Breast epithelium (tissue), 3 donors: ENCODE data around the gene NRBF2.

Experiments
- POLR2AphosphoS5 ChIP-seq, 3 donors: sonication (generic); formaldehyde crosslinking; IDR thresholded peaks; one replicate each; pipeline ENCODE4 v1.6.1; 2017; ENCODE audit warnings: antibody characterized with exemption in 3 of 3
- TF ChIP-seq, protein P1 (sequence below), 3 donors: fragments of 450-650 bp; IDR thresholded peaks; one replicate each; pipeline ENCODE4 v1.5.1; 2016 to 2017; ENCODE audit warnings: antibody characterized with exemption in 3 of 3, mild to moderate bottlenecking in 3 of 3, moderate library complexity in 3 of 3

- TF ChIP-seq, protein P1, sequence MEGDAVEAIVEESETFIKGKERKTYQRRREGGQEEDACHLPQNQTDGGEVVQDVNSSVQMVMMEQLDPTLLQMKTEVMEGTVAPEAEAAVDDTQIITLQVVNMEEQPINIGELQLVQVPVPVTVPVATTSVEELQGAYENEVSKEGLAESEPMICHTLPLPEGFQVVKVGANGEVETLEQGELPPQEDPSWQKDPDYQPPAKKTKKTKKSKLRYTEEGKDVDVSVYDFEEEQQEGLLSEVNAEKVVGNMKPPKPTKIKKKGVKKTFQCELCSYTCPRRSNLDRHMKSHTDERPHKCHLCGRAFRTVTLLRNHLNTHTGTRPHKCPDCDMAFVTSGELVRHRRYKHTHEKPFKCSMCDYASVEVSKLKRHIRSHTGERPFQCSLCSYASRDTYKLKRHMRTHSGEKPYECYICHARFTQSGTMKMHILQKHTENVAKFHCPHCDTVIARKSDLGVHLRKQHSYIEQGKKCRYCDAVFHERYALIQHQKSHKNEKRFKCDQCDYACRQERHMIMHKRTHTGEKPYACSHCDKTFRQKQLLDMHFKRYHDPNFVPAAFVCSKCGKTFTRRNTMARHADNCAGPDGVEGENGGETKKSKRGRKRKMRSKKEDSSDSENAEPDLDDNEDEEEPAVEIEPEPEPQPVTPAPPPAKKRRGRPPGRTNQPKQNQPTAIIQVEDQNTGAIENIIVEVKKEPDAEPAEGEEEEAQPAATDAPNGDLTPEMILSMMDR (IDR thresholded peaks at IDR 0.05), result no peak
- no peak for TF ChIP-seq POLR2AphosphoS5 (IDR thresholded peaks at IDR 0.05)
Observed at GRCh38 chr10:63094881-63095280, 38.2 kb upstream of the NRBF2 start.
